ENCODE measurements around the gene STRA6.

STRA6 gene

GRCh38 chr15:74159773-74160172 lies 42.8 kb downstream of the STRA6 start:
- DNase-seq, result no peak

DNA sequence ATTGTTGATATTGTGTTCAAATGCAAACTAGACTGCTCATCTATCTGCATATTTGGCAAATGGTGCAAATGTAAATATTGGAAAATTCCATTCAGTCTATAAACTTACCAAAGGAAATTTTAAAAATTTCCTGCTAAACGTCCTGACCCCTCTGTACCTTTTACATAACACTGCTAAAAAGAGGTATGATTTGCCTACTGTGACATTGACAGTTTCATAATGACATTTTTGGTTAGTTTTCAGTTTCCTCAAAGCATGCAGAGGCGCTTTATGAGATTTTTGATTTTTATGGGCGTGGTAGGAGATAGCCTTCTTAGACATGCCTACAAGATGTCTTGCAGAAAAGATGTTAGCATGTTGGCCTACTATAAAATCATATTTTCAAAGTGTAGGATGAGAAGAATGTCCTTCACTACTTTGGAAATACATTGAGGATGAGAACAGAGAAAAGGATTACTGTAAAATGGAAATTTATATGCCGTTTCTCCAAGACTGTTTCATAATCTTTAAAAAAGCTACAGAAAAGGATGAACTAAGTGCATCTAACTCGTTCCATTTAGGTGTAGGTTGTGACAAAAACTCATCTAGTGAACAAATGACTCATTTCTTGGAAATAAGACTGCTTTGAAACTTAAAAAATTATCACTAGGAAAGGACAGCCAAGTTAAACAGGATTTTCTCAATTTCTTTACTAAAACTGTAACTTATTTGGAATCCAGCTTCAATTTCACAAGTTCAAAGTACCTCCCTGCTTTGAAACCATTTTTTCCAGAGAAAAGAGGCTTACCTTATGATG lies 43.5 kb downstream of the STRA6 start:
- no peak for DNase-seq

DNA sequence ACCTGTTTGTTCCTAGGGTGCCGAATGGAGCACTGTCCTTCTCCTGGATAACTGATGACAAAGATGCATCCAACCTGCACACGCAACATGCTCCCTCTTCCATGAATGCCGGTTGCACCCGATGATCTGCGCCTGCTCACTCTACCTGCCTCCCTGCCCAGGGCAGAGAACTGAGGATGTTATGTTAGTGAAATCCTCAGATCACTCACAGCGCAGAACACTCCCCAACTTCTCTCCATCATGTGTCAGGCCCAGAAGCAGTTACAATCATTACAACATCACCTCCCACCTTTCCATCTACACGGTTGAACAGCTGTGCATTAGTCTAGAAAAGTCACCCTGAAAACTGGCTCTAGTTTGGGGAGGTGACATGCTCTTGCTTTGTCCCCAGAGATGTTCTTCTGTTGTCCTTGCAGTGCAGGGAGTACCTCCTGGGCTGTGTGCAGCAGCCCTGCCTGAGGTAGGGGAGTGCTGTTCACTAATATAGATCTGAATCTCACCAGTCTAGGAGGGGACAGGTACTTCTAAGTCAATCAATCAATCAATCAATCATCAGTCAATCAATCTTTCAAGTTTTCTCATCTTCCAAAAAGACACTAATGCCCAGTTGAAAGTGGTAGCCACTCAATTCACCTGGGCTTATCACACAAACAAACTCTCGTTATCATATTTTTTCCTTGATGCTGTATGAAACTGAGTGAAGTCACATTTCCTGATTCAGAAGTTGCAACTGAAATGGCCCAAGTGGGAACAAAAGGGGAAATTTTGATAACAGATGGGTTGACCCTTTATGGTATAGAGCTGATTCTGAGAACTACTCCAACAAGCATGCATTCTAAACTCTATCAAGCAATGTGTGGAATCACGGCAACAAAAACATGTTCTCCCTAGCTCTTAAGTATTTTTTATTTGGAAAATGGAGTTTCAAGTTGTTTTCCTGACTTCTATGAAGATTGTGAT lies 44.4 kb downstream of the STRA6 start:
- DNase-seq, result no peak

GRCh38 chr15:74156678-74157411 lies 45.7 kb downstream of the STRA6 start:
- no peak for DNase-seq

GRCh38 chr15:74155766-74156417 lies 46.7 kb downstream of the STRA6 start:
- DNase-seq, result no peak

- DNase-seq, result no peak
Measured at GRCh38 chr15:74147051-74147450, 55.5 kb downstream of the STRA6 start.

DNA sequence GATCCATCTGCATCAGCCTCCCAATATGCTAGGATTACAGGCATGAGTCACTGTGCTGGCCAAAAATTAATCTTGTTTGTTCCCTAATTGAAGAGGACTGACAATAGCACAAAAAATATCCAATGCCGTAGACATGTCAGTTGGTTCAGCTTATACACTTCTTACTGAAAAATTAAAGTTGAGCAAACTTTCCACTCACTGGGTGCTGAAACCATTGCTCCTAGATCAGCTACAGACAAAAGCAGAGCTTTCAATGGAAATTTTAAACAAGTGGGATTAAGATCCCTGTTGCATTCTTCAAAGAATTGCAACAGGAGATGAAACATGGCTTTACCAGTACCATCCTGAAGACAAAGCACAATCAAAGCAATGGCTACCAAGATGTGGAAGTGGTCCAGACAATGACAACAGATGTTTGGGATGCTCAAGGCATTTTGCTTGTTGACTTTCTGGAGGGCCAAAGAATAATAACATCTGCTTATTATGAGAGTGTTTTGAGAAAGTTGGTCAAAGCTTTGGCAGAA lies 56.2 kb downstream of the STRA6 start:
- DNase-seq, result no peak

DNA sequence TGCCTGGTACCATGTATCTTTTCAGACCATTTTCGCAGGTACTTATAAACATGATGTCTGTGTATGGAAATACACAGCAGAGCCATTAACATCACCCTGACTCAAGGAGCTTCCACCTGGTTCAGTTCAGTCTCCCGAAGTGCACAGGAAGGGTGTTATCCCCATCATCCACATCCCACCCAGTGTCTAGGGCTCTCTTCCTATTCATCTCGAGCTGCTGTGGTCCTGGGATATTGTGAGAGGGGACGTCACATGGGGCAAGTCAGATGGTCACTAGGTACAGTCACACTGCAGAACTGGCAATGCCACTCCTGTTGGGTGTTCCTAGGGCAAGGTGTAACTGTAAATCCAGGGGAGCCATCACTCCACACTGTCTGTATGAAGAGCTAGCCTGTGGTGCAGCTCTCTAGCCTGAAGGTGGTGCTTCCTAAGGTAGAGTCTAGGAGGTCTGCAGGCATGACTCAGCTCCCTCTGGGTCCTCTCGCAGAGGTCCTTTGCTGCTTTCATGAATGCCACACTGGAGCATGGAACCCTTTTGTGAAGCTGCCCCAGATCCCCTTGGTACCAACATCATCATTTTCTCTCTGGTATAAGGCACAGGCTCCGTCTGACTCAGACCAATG lies 58.3 kb downstream of the STRA6 start:
- no peak for DNase-seq

DNA sequence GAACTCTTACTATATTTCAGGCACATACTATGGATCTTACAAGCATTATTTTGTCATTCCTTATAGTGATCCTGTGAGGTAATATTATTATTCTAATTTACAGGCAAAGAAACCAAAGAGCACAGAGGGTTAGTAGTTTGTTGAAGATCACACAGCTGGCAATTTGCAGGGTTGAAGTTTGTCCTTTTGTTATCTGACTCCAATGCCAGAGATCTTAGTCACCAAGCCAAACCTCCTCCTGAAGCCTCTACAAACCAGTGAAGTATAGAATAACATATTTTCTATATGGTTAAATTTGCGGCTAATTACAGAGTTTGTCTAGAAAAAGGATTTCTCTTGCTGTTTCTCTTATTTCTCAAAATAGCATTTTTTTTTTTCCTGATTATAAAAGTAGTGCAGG lies 61.0 kb downstream of the STRA6 start:
- DNase-seq, result no peak

- DNase-seq, result no peak
Measured at GRCh38 chr15:74138642-74139041, 63.9 kb downstream of the STRA6 start.

GRCh38 chr15:74137537-74137894 lies 65.1 kb downstream of the STRA6 start:
- DNase-seq, result no peak

DNA sequence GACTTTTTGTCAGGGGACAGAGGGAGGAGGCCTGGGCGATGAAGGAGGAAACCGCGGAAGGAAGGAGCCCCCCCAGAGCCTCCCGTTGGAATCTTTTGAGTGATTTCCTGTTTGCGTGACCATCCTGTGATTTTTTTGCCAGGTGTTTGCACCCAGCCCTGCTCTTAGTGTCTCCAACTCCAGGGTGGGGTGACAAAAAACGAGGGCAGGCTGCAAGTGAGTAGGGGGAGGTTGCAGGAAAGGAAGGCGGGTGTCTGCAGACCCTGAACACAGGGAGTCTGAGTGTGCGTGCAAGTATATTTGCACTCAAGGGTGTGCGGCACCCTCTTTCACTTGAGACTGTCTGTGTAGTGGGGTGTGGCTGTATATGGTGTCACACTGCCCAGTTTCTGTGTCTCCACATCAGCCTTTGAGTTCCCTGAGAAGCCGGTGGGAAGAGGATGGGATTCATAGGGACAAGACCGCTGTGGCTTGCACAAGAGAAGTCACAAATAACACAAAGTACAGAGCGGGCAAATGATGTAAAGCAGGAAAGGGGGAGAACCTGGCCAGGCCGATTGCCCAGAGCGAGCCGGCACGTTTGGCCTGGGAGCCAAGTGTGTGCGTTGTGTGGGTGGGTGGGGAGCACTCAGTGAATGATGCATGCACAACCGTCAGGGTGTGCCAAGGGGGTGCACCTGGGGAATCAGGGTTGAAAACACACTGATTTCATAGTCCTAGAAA lies 65.6 kb downstream of the STRA6 start:
- DNase-seq, result no peak

- no peak for DNase-seq
Measured at GRCh38 chr15:74136540-74136813, 66.1 kb downstream of the STRA6 start.

- no peak for DNase-seq
Measured at GRCh38 chr15:74135041-74135565, 67.5 kb downstream of the STRA6 start.

DNA sequence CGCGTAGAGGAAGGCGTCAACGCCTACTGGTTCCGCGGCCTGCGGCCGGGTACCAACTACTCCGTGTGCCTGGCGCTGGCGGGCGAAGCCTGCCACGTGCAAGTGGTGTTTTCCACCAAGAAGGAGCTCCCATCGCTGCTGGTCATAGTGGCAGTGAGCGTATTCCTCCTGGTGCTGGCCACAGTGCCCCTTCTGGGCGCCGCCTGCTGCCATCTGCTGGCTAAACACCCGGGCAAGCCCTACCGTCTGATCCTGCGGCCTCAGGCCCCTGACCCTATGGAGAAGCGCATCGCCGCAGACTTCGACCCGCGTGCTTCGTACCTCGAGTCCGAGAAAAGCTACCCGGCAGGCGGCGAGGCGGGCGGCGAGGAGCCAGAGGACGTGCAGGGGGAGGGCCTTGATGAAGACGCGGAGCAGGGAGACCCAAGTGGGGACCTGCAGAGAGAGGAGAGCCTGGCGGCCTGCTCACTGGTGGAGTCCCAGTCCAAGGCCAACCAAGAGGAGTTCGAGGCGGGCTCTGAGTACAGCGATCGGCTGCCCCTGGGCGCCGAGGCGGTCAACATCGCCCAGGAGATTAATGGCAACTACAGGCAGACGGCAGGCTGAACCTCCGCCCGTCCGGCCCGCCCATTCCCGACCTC lies 68.1 kb downstream of the STRA6 start:
- no peak for DNase-seq

DNA sequence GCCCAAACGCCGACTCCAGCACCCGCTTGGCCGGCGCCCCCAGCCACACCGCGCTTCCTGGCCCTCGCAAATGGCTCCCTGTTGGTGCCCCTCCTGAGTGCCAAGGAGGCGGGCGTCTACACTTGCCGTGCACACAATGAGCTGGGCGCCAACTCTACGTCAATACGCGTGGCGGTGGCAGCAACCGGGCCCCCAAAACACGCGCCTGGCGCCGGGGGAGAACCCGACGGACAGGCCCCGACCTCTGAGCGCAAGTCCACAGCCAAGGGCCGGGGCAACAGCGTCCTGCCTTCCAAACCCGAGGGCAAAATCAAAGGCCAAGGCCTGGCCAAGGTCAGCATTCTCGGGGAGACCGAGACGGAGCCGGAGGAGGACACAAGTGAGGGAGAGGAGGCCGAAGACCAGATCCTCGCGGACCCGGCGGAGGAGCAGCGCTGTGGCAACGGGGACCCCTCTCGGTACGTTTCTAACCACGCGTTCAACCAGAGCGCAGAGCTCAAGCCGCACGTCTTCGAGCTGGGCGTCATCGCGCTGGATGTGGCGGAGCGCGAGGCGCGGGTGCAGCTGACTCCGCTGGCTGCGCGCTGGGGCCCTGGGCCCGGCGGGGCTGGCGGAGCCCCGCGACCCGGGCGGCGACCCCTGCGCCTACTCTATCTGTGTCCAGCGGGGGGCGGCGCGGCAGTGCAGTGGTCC lies 68.7 kb downstream of the STRA6 start:
- DNase-seq, result no peak

GRCh38 chr15:74132681-74133651 lies 69.6 kb downstream of the STRA6 start:
- no peak for DNase-seq

GRCh38 chr15:74131628-74132413 lies 70.8 kb downstream of the STRA6 start:
- no peak for DNase-seq
